HepG2 (cell line): ENCODE measurements around the gene DBNDD2. TPM values are rescaled to one million over a fixed set of nuclear protein-coding genes. Genes with fewer than 3 reads are reported as not detected.
A peak's percentile ranks its signal among the peaks of the same experiment; 100 is the strongest.

Experiments used
- AHDC1 ChIP-seq: sonication (generic); formaldehyde crosslinking; IDR thresholded peaks from 2 replicates; pipeline ENCODE4 v1.5.1; 2020; ENCODE audit warnings: mild to moderate bottlenecking, missing genetic modification reagents, borderline replicate concordance
- GATAD1 ChIP-seq: IDR thresholded peaks from 2 replicates; pipeline ENCODE4 v1.6.1; 2016; ENCODE audit warnings: missing genetic modification reagents, missing compliant biosample characterization
- PAXIP1 ChIP-seq: sonication (generic); formaldehyde crosslinking; conservative IDR thresholded peaks from 2 replicates; pipeline ENCODE4 v1.4.0; 2020; ENCODE audit warnings: mild to moderate bottlenecking, missing genetic modification reagents, moderate library complexity
- TARDBP ChIP-seq: sonication (generic); formaldehyde crosslinking; IDR thresholded peaks from 2 replicates; pipeline ENCODE4 v1.8.0; 2022; ENCODE audit warnings: mild to moderate bottlenecking, missing genetic modification reagents
- THAP11 ChIP-seq: IDR thresholded peaks from 2 replicates; pipeline ENCODE4 v1.6.1; 2016; ENCODE audit warnings: missing biosample characterization, missing genetic modification reagents
- ZFP90 ChIP-seq: sonication (generic); formaldehyde crosslinking; IDR thresholded peaks from 2 replicates; pipeline ENCODE4 v1.8.0; 2022; ENCODE audit warnings: missing genetic modification reagents, mild to moderate bottlenecking, inconsistent platforms, borderline replicate concordance
- ZNF318 ChIP-seq: sonication (generic); formaldehyde crosslinking; IDR thresholded peaks from 2 replicates; pipeline ENCODE4 v1.4.0; 2020; ENCODE audit warnings: mild to moderate bottlenecking, missing genetic modification reagents
- ZNF496 ChIP-seq: sonication (generic); formaldehyde crosslinking; IDR thresholded peaks from 2 replicates; pipeline ENCODE4 v1.8.1; 2023; ENCODE audit warnings: mild to moderate bottlenecking, moderate library complexity, missing genetic modification reagents; ENCODE audit not compliant: insufficient replicate concordance
- ZNF746 ChIP-seq: sonication (generic); formaldehyde crosslinking; IDR thresholded peaks from 2 replicates; pipeline ENCODE4 v1.8.0; 2022; ENCODE audit warnings: mild to moderate bottlenecking, missing genetic modification reagents
- polyA plus RNA-seq, 8 experiments: library from polyadenylated mRNA; depleted of rRNA in 3 of 8; stranded (reverse) in 7 of 8; unstranded in 1 of 8; fragments of >200 nt; fragmentation: Illumina TruSeq in 4 of 8; extraction: Trizol in 4 of 8; gene quantifications; 2 replicates each; pipeline versions ENCODE4 v1.2.1 to v1.2.3, GENCODE V29; 2011 to 2016; ENCODE audit warnings: low read depth in 4 of 8, missing spikeins in 1 of 8, mixed read lengths in 1 of 8; ENCODE audit not compliant: insufficient read depth in 1 of 8
- total RNA-seq, 5 experiments: library from RNA; depleted of rRNA; stranded (reverse); fragments of >200 nt; fragmentation: Illumina TruSeq; extraction: Trizol; gene quantifications; 2 replicates each; pipeline ENCODE4 v1.2.3, GENCODE V29; 2016; ENCODE audit warnings: low read depth in 1 of 5

The DBNDD2 gene
- total and polyA plus RNA-seq, 2 of the 13 experiments (the other 11 are each of a cell fraction or from before 2014, with no cell fraction given), result 16.7 to 47.6 TPM

GRCh38 chr20:45436732-45437485 lies 28.8 kb downstream of the DBNDD2 start (continued):
- TF ChIP-seq AHDC1 (CRISPR knock-in tag) (no peak), THAP11 (CRISPR knock-in tag) (peak; percentile 67), ZNF318 (peak; percentile 74), TARDBP (CRISPR knock-in tag) (peak; percentile 90), ZNF496 (CRISPR knock-in tag) (no peak), PAXIP1 (CRISPR knock-in tag) (peak; percentile 50; the same call in 1 of the 2 replicates), GATAD1 (CRISPR knock-in tag) (peak; percentile 32; the same call in 1 of the 2 replicates), ZFP90 (CRISPR knock-in tag) (no peak), ZNF746 (CRISPR knock-in tag) (no peak)
